ENCODE data around the gene ABHD16A. TPM values are rescaled to one million over a fixed set of nuclear protein-coding genes. Genes with fewer than 3 reads are reported as not detected.

The ABHD16A gene
- total RNA-seq, 1 donor from 2014 or later: 120 TPM

- peaks cover 5% of the 10 kb centered on the region for H3K9me3 Mint-ChIP-seq (ENCODE audit: unreplicated experiment)
- no peak for TF ChIP-seq CTCF (IDR thresholded peaks at IDR 0.05; ENCODE audit: partially characterized antibody, unreplicated experiment)
- DNase-seq: no peak
- H3K36me3 Mint-ChIP-seq (ENCODE audit: unreplicated experiment): no peaks in the 10 kb centered on the region
- H3K27me3 Mint-ChIP-seq (ENCODE audit: unreplicated experiment): peaks cover 11% of the 10 kb centered on the region
- H3K4me1 Mint-ChIP-seq (ENCODE audit: low read depth, unreplicated experiment): peaks cover 12% of the 10 kb centered on the region
- peak overlapping the region; percentile 30 for H3K4me3 Mint-ChIP-seq (ENCODE audit: unreplicated experiment)
- no peak overlapping the region for H3K27ac Mint-ChIP-seq (ENCODE audit: unreplicated experiment)
Measured at GRCh38 chr6:31717499-31718222, 14.5 kb upstream of the ABHD16A start.

DNA sequence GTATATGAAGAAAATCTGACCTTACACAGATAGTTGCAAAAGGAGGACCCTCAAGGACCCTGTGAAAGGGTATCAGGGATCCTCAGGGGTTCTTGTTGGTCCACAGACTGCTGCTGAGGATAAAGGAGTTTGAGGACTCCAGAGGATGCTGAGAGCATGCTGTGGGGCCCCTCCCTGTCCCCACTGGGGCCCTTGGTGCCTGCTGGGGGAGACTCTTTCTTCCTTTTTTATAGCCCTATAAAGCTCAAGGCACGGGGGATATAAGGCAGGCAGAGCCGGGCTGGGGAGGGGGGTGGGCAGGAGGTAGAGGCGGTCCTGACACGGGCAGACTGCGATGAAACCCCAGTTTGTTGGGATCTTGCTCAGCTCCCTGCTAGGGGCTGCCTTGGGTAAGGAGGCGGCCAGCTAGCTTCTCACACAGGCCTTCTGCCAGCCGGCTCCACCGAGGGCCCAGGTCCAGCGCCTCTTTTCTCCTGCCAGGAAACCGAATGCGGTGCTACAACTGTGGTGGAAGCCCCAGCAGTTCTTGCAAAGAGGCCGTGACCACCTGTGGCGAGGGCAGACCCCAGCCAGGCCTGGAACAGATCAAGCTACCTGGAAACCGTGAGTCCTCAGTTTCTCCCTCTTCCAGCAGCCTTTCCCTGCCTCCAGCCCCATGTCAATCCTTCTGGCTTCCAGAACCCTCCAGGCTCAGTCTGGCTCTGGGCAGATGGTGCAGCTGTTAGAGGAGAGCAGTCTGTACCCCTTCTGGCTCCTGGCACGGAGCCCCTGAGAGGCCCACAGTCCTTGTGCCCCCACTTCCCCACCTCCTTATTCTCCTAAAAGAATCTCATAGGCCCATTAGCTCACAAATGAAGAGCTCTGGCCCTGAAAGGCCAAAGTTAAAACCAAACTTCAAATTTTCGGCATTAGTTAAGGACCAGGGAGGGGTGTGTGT lies 12.2 kb upstream of the ABHD16A start, which contains the start of gene LY6G6D:
Gene LY6G6D (plus strand): TSS at position 327 of the 937 bp plus-strand sequence. CDS start 8 bp downstream, at position 335.
- Mint-ChIP-seq H3K27me3 (ENCODE audit: unreplicated experiment) (peaks cover 7% of the 10 kb centered on the region), H3K4me3 (ENCODE audit: unreplicated experiment) (peak within 1 kb of the TSS; percentile 75), H3K27ac (ENCODE audit: unreplicated experiment) (peak within 1 kb of the TSS; percentile 62), H3K9me3 (ENCODE audit: unreplicated experiment) (peaks cover 14% of the 10 kb centered on the region), H3K4me1 (ENCODE audit: low read depth, unreplicated experiment) (peaks cover 17% of the 10 kb centered on the region), H3K36me3 (ENCODE audit: unreplicated experiment) (no peaks in the 10 kb centered on the region)
- DNase-seq: no peak
- no peak for TF ChIP-seq CTCF (IDR thresholded peaks at IDR 0.05; ENCODE audit: partially characterized antibody, unreplicated experiment)

GRCh38 chr6:31713991-31714684 lies 11.0 kb upstream of the ABHD16A start:
- Mint-ChIP-seq H3K9me3 (ENCODE audit: unreplicated experiment) (peaks cover 9% of the 10 kb centered on the region), H3K27ac (ENCODE audit: unreplicated experiment) (peak overlapping the region; percentile 62), H3K36me3 (ENCODE audit: unreplicated experiment) (no peaks in the 10 kb centered on the region), H3K4me1 (ENCODE audit: low read depth, unreplicated experiment) (peaks cover 17% of the 10 kb centered on the region), H3K4me3 (ENCODE audit: unreplicated experiment) (peak overlapping the region; percentile 75), H3K27me3 (ENCODE audit: unreplicated experiment) (peaks cover 10% of the 10 kb centered on the region)
- no peak for DNase-seq
- no peak for TF ChIP-seq CTCF (IDR thresholded peaks at IDR 0.05; ENCODE audit: partially characterized antibody, unreplicated experiment)

GRCh38 chr6:31713465-31713864 lies 10.3 kb upstream of the ABHD16A start:
- TF ChIP-seq CTCF (IDR thresholded peaks at IDR 0.05; ENCODE audit: partially characterized antibody, unreplicated experiment): no peak
- H3K27ac Mint-ChIP-seq (ENCODE audit: unreplicated experiment): peak overlapping the region; percentile 65
- H3K4me3 Mint-ChIP-seq (ENCODE audit: unreplicated experiment): peak overlapping the region; percentile 60
- H3K4me1 Mint-ChIP-seq (ENCODE audit: low read depth, unreplicated experiment): peaks cover 17% of the 10 kb centered on the region
- no peak for DNase-seq
- peaks cover 10% of the 10 kb centered on the region for H3K27me3 Mint-ChIP-seq (ENCODE audit: unreplicated experiment)
- no peaks in the 10 kb centered on the region for H3K36me3 Mint-ChIP-seq (ENCODE audit: unreplicated experiment)
- peaks cover 9% of the 10 kb centered on the region for H3K9me3 Mint-ChIP-seq (ENCODE audit: unreplicated experiment)

Measured in glutamatergic neuron (in vitro differentiated cells).